ENCODE results near the gene TENM3.

The TENM3 gene

GRCh38 chr4:182530451-182530850 lies 287.2 kb downstream of the TENM3 start:
- DNase-seq = no peak

GRCh38 chr4:182531555-182532162 lies 288.5 kb downstream of the TENM3 start:
- DNase-seq = no peak

GRCh38 chr4:182532441-182532840 lies 289.2 kb downstream of the TENM3 start:
- DNase-seq = no peak

GRCh38 chr4:182533964-182534363 lies 290.8 kb downstream of the TENM3 start:
- no peak for DNase-seq

- no peak for DNase-seq
Measured at GRCh38 chr4:182536221-182536811, 293.1 kb downstream of the TENM3 start.

- no peak for DNase-seq
Measured at GRCh38 chr4:182537031-182537795, 294.0 kb downstream of the TENM3 start.

- DNase-seq = no peak
Measured at GRCh38 chr4:182538031-182538430, 294.8 kb downstream of the TENM3 start.

- DNase-seq = no peak
Measured at GRCh38 chr4:182540496-182540895, 297.3 kb downstream of the TENM3 start.

- no peak for DNase-seq
Measured at GRCh38 chr4:182547435-182547834, 304.2 kb downstream of the TENM3 start.

GRCh38 chr4:182548156-182548555 lies 305.0 kb downstream of the TENM3 start:
- no peak for DNase-seq

GRCh38 chr4:182549356-182549755 lies 306.2 kb downstream of the TENM3 start:
- DNase-seq = no peak

- DNase-seq = no peak
Measured at GRCh38 chr4:182552948-182553347, 309.7 kb downstream of the TENM3 start.

GRCh38 chr4:182553653-182554052 lies 310.5 kb downstream of the TENM3 start:
- no peak for DNase-seq

GRCh38 chr4:182554736-182555135 lies 311.5 kb downstream of the TENM3 start:
- DNase-seq = no peak

GRCh38 chr4:182555997-182556418 lies 312.8 kb downstream of the TENM3 start:
- DNase-seq = no peak

- DNase-seq = no peak
Measured at GRCh38 chr4:182556580-182556979, 313.4 kb downstream of the TENM3 start.

- no peak for DNase-seq
Measured at GRCh38 chr4:182560358-182560757, 317.2 kb downstream of the TENM3 start.

- DNase-seq = no peak
Measured at GRCh38 chr4:182562350-182562749, 319.1 kb downstream of the TENM3 start.

- no peak for DNase-seq
Measured at GRCh38 chr4:182564724-182565369, 321.6 kb downstream of the TENM3 start.

GRCh38 chr4:182567119-182567518 lies 323.9 kb downstream of the TENM3 start:
- DNase-seq = no peak

GRCh38 chr4:182569561-182569960 lies 326.4 kb downstream of the TENM3 start:
- DNase-seq = no peak

- DNase-seq = no peak
Measured at GRCh38 chr4:182574706-182575105, 331.5 kb downstream of the TENM3 start.

GRCh38 chr4:182575225-182575624 lies 332.0 kb downstream of the TENM3 start:
- no peak for DNase-seq

Data from suppressor macrophage (primary cell).